Omental fat pad (tissue), 4 donors: Measurements from ENCODE around the gene PKNOX2. TPM values are rescaled to one million over a fixed set of nuclear protein-coding genes. Genes with fewer than 3 reads are reported as not detected.

ENCODE experiments used
- ATAC-seq: fragments of 150-250 bp; one replicate; pipeline ENCODE4 v1.9.1; 2016; ENCODE audit warnings: mild to moderate bottlenecking, moderate library complexity; ENCODE audit not compliant: low FRiP score
- DNase-seq: peaks from one replicate; pipeline ENCODE4 v3.0.0-alpha.2; 2019; ENCODE audit warnings: low spot score
- CTCF ChIP-seq, 3 donors: fragments of 450-650 bp; IDR thresholded peaks; one replicate each; pipeline ENCODE4 v1.5.1; 2016 to 2017; ENCODE audit warnings: antibody characterized with exemption in 3 of 3, mild to moderate bottlenecking in 3 of 3, moderate library complexity in 2 of 3
- total RNA-seq, 4 donors: library from RNA; depleted of rRNA; stranded (reverse); fragments of >200 nt; gene quantifications; one replicate each; pipeline ENCODE4 v1.1.0, GENCODE V29; 2016

Gene PKNOX2
- total RNA-seq, 4 donors from 2014 or later: 0.19 to 2.7 (median 0.82) TPM

DNA sequence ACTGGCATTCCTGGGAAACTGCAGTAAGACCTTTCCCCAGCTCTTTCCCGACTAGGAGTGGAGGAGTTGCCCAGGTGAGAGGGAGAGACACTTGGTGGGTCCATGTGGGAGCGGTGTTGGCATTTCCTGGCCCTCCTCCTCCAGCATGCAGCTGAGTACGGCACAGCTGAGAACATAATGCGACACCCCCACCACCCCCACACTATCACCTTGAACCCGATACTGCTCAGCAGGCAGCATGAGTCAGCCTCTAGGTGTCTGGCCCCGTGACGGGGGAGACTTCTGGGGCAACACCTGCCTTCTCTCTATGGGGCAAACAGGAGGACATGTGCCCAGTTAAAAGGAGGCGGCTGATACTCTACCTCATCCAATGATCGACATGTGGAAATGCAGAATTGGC is 64.4 kb downstream of the PKNOX2 start:
- TF ChIP-seq CTCF (IDR thresholded peaks at IDR 0.05): no peak
- DNase-seq: no peak
- ATAC-seq: no peak

- ATAC-seq (no peak), DNase-seq (no peak)
- TF ChIP-seq CTCF (IDR thresholded peaks at IDR 0.05): no peak
These were observed 65.4 kb downstream of the PKNOX2 start for GRCh38 chr11:125229916-125230315.

DNA sequence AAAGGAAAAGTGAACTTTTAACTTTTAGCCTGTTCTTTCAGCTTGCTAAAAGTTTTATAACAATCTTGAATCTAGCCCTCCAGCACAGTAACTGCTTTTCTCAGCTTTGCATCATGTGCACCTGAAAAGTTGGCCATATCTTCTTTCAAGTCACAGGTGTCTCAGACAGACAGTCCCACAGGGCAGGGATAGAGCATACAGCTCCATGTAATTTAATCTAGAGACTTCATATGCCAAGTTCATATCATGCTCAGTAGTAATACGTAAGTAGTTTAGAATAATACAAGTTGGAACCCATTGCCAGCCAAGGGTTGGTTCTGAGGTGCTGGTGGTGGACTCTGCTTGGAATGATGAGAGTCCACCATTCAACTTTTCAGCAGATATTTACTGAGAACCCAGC is 68.6 kb downstream of the PKNOX2 start:
- DNase-seq: no peak
- no peak for TF ChIP-seq CTCF (IDR thresholded peaks at IDR 0.05)
- no peak for ATAC-seq

DNA sequence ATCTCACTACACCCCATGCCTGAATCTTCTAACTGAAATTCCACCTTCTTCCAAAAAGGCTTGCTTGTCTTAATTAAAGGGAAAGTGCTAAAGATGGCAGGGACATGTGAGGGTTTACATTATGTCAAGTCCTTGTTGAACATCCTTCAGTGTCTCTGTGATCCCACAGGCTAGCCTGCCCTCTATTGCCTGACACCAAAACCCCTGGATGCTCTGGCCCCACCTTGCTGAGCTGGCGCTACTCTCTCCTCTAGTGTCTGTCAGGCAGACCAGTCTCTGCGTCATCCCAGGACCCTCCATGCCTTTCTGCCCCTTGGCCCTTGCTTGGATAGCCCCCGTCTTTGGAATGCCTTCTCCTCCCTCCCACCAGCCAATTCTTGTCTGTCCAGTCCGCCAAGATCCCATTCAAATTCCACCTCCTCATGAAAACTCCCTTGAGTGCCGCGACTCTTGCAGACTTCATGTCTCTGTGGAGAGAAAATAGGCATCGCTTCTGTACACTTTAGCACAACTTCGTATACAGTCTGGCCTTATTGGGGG is 69.3 kb downstream of the PKNOX2 start:
- TF ChIP-seq CTCF (IDR thresholded peaks at IDR 0.05): no peak
- ATAC-seq (no peak), DNase-seq (no peak)

DNA sequence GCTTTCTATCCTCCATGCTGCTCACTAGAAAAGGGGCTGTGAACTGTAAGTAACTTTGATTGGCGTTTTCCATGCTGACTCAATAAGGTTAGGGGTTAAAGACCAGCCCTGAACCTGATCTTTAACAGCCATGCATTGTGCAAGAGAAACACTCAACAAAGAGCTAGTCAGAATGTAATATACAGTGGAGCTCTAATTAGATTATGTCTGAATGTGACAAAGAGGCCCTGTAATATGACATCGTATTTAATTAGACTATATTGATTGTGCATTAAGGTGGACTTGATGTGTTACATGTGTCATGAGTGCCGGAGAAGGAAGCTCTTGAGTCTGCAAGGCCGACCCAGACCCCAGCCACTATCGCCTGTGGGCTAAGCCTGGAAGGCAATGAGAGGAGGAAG is 70.5 kb downstream of the PKNOX2 start:
- no peak for DNase-seq
- no peak for TF ChIP-seq CTCF (IDR thresholded peaks at IDR 0.05)
- ATAC-seq: no peak

- TF ChIP-seq CTCF (IDR thresholded peaks at IDR 0.05): no peak
- ATAC-seq: no peak
- no peak for DNase-seq
These were observed 71.7 kb downstream of the PKNOX2 start for GRCh38 chr11:125236072-125236825.
